GM15510 (cell line): Measurements from ENCODE around the gene TEC.

Experiments used
- POLR2A ChIP-seq: IDR thresholded peaks from 3 replicates; pipeline ENCODE4 v1.6.1; 2011; ENCODE audit warnings: borderline replicate concordance; ENCODE audit not compliant: insufficient read length; ENCODE audit errors: extremely low read depth

Gene TEC

GRCh38 chr4:48249378-48249777 lies 20.3 kb downstream of the TEC start:
- TF ChIP-seq POLR2A, result no peak

- TF ChIP-seq POLR2A, result no peak
These were observed 21.1 kb downstream of the TEC start for GRCh38 chr4:48248559-48248953.

- no peak for TF ChIP-seq POLR2A
These were observed 21.6 kb downstream of the TEC start for GRCh38 chr4:48247878-48248558.

GRCh38 chr4:48247142-48247877 lies 22.3 kb downstream of the TEC start:
- TF ChIP-seq POLR2A, result no peak

- no peak for TF ChIP-seq POLR2A
These were observed 25.0 kb downstream of the TEC start for GRCh38 chr4:48244665-48245064.

- TF ChIP-seq POLR2A, result no peak
These were observed 25.8 kb downstream of the TEC start for GRCh38 chr4:48243887-48244286.

- TF ChIP-seq POLR2A, result no peak
These were observed 26.2 kb downstream of the TEC start for GRCh38 chr4:48243429-48243828.

- TF ChIP-seq POLR2A, result no peak
These were observed 27.0 kb downstream of the TEC start for GRCh38 chr4:48242511-48243195.

GRCh38 chr4:48241731-48242130 lies 27.9 kb downstream of the TEC start:
- no peak for TF ChIP-seq POLR2A

GRCh38 chr4:48237996-48238645 lies 31.5 kb downstream of the TEC start:
- TF ChIP-seq POLR2A, result no peak

GRCh38 chr4:48235050-48235449 lies 34.6 kb downstream of the TEC start:
- no peak for TF ChIP-seq POLR2A

GRCh38 chr4:48234575-48234974 lies 35.1 kb downstream of the TEC start:
- no peak for TF ChIP-seq POLR2A

GRCh38 chr4:48228949-48229348 lies 40.7 kb downstream of the TEC start:
- TF ChIP-seq POLR2A, result no peak

- TF ChIP-seq POLR2A, result no peak
These were observed 42.0 kb downstream of the TEC start for GRCh38 chr4:48227662-48228061.

- TF ChIP-seq POLR2A, result no peak
These were observed 43.4 kb downstream of the TEC start for GRCh38 chr4:48226199-48226598.
